ENCODE measurements around the gene PTPN1. TPM values are rescaled to one million over a fixed set of nuclear protein-coding genes. Genes with fewer than 3 reads are reported as not detected.
"Not testable (repeated sequence)": the region's sequence is repeated elsewhere in the genome, so short reads cannot be mapped to it uniquely, and the experiment has no call there.

The PTPN1 gene
- polyA plus RNA-seq (ENCODE audit: insufficient read length), result 32.1 TPM
- long read RNA-seq, donor 1, full-length matches to known transcripts, result 3 of 20 reads
- long read RNA-seq, donor 1, partial matches to known transcripts, result 17 of 20 reads
- long read RNA-seq, donor 1, other reads (novel, unspliced or antisense), result 0 of 20 reads
- long read RNA-seq, donor 2, partial matches to known transcripts, result 12 of 12 reads
- long read RNA-seq, donor 2, other reads (novel, unspliced or antisense), result 0 of 12 reads
- long read RNA-seq, donor 3, full-length matches to known transcripts, result 2 of 10 reads
- long read RNA-seq, donor 3, partial matches to known transcripts, result 8 of 10 reads
- long read RNA-seq, donor 3, other reads (novel, unspliced or antisense), result 0 of 10 reads
- long read RNA-seq, donor 4, result 0 reads
- long read RNA-seq, donor 5, full-length matches to known transcripts, result 7 of 13 reads
- long read RNA-seq, donor 5, partial matches to known transcripts, result 6 of 13 reads
- long read RNA-seq, donor 5, other reads (novel, unspliced or antisense), result 0 of 13 reads
- long read RNA-seq, donor 6, full-length matches to known transcripts, result 3 of 20 reads
- long read RNA-seq, donor 6, partial matches to known transcripts, result 17 of 20 reads
- long read RNA-seq, donor 6, other reads (novel, unspliced or antisense), result 0 of 20 reads
- long read RNA-seq, donor 7, partial matches to known transcripts, result 25 of 25 reads
- long read RNA-seq, donor 7, other reads (novel, unspliced or antisense), result 0 of 25 reads
- long read RNA-seq, donor 8, full-length matches to known transcripts, result 3 of 8 reads
- long read RNA-seq, donor 8, partial matches to known transcripts, result 5 of 8 reads
- long read RNA-seq, donor 8, other reads (novel, unspliced or antisense), result 0 of 8 reads

DNA sequence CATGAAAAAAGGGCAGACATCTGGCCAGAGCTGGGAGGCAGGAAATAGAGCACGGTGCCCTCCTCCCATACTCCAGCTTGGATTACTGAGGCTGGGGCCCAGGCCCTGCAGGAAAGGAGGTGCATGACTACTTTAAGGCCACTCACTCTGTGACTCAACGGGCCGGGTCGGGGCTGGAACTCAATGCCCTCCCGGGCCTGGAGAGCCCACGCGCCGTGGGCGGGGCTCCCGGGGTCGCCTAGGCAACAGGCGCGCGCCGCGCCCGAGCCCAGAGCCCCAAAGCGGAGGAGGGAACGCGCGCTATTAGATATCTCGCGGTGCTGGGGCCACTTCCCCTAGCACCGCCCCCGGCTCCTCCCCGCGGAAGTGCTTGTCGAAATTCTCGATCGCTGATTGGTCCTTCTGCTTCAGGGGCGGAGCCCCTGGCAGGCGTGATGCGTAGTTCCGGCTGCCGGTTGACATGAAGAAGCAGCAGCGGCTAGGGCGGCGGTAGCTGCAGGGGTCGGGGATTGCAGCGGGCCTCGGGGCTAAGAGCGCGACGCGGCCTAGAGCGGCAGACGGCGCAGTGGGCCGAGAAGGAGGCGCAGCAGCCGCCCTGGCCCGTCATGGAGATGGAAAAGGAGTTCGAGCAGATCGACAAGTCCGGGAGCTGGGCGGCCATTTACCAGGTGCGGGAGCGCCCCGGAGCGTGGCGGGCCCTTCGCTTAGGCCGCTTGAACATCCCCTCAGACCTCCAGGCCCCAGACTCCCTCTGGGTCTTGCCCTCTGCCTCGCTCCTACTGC is at the start of gene PTPN1:
PTPN1 (plus strand) TSS at position 461 of the 783 bp plus-strand sequence; CDS start at position 606, 145 bp downstream.
- peak; percentile 98 for DNase-seq

DNA sequence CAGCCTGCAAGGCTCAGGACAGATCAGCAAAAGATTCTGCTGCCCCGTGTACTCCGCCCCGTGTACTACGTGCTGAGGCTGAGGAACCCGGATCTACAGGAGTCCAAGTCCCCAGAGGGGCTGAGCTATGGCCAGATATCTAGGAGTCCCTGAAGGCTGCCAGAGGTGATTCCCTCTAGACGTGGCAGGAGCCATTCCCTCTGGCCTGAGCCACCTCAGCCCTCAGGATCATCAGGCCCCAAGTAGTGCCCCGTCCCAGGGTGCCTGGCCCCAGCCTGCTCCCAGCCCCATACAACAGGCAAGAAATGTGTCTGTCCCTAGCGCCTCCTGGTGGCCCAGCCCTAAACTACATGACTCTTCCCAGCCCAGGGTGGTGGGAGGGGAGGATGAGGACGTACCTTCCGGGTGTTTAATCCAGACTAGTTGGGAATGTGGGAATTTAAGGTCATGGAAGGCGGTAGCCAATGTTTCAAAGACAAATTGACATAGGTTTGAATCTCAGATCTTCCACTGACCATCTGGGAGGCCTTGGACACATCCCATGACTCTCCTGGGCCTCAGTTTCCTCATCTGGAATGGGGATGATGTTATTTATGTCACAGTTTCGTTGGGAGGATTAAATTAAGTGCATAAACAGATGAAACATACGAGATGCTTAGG is 49.4 kb upstream of the PTPN1 start:
- peak; percentile 79 for DNase-seq

DNA sequence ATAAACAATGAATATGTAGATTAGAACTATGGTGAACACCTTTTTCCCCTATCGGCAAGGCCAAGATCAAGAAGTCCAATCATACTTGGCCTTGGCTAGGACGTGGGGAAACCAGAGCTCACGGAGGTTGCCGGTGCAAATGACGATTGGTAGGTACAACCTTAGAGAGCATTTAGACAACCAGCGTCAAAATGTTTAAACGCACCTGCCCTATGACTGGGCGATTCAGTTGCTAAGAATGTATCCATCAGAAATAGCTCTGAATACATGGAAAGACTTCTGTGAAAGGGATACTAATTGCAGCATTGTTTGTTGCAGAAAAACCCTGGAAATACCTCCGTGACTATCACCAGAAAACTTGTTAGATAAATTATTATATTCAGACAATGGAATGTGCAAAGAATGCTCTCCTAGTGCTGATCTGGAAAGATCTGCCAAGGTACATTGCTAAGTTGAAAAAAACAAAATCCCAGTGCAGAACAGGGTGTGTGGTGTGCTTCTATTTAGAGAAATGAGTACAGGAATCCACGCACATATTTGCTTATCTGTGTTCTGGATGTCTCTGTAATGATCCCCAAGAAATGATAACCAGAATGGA is 48.0 kb upstream of the PTPN1 start:
- no peak for DNase-seq

- DNase-seq, result no peak
Observed at GRCh38 chr20:50464026-50464724, 46.0 kb upstream of the PTPN1 start.

DNA sequence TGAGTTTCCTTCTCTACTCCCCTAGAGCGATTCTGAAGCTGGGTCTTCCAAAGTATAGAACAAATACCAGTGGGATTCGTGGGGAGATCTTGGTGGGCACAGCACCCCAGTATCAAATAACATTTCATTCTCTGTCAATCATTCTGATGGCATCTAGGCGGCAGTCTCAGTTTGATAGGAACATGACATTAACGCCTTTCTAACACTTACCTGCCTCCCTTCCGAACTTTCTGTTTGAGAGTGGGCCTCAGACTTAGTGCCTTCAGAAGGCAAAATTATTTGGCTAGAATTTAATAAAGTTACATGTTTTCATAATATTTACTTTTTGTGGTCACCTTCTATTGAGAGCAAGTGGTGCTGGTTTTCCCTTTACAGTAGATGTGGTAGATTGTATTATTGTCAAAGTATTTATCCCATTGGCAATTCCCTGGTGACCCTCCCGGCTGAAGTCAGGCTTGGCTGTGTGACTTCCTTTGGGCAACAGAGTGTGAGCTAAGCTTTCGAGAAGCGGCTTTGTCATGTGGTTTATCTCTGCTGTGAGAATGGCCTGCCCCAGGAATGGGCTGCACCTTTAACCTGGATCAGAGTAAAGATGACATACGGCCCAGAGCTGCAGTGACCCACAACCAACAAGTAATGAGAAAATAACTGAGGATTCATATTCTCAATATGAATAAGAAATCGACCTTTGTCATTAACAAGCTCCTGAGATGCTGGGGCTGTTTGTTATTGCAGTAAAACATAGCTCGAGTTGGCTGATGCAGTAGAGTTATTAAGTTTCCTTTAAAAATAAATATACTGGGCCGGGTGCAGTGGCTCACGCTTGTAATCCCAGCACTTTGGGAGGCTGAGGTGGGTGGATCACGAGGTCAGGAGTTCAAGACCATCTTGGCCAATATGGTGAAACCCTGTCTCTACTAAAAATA is 45.2 kb upstream of the PTPN1 start:
- no peak for DNase-seq

DNA sequence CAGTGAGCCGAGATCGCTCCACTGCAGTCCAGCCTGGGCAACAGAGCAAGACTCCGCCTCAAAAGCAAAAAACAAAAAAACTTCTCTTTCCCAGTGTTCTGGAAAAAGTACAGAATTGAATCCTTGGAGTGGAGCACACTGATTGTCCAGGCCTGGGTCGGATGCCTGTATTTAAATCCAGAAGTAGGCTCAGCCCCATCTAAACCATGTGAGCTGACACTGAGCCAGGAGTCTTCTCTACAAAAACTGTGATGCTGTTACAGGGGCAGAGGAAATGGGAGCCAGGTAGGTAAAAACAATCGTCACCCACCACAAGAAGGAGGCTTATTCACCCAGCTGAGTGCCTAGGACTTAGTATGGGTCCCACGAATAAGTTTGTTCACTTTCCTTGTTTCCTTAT is 43.0 kb upstream of the PTPN1 start:
- DNase-seq, result no peak

DNA sequence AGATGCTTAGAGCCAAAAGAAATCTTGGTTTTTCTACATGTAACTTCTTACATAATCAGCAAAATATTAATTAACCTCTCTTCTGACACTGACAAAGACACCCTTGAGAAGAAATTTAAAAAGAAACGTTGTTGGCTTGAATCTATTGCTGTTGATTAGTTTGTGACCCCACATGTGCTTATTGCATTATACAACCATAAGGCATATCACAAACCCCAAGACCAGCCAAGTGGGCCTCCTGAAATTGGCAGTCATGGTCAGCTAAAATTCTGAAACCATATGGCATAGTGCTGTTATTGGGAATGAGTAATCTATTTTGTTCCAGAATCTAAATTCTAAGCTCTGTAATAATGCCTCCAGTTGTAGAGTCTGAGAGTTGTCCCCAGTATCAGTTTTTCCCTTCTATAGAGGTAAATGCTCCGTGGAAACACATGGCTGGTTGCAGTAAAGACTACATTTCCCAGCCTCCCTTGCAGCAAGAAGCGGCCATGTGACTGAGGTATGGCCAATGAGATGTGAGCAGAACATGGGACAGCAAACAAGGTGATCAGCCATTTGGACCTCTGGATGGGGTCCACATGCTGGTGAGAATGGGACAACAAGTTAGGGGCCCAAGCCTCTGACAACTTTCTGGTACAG is 42.3 kb upstream of the PTPN1 start:
- DNase-seq, result no peak

DNA sequence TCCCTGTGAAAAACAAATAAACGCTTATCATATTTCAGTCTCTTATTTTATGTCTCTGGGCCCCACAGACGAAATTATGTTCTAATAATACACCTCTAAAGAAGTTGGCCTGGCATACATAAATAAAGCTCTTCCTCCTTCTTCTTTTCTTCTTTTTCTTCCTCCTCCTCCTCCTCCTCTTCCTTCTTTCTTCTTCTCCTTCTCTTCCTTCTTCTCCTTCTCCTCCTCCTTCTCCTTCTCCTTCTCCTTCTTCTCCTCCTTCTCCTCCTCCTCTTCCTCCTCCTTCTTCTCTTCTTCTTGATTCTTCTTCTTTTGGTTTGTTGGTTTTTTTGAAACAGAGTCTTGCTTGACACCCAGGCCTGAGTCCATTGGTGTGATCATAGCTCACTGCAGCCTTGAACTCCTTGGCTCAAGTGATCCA is 41.8 kb upstream of the PTPN1 start:
- DNase-seq, result no peak

DNA sequence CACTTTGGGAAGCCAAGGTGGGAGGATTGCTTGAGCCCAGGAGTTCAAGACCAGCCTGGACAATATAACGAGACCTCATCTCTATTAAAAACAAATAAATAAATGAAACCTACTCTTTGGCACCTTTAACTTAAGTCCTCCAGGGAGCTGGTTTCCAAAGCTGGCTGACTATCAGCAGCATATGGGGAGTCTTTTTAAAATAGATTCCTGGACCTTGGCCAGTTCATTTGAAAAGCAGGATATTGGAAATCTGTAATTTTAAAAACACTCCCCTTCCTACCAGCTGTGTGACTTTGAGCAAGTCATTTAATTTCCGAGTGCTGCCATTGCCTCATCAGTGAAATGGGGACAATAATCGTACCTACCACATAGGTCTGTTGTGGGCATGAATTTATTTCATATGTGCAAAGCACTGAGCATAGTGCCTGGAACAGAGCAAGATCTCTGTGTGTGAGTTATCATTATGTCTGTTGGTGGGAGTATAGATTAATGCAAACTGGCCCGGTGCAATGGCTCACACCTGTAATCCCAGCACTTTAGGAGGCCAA is 40.9 kb upstream of the PTPN1 start:
- DNase-seq, result no peak

DNA sequence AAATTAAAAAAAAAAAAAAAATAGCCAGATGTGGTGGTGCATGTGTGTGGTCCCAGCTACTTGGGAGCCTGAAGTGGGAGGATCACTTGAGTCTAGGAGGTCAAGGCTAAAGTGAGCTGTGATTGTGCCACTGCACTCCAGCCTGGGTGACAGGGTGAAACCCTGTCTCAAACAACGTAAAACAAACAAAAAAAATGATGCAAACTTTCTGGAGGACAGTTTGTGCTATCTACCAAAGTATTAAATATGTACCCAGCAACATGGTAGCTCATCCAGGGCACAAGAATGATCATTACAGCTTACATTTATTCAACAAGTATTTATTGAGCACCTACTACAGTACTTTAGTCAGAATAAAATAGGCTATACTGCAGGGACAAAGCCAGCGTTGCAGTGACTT is 40.4 kb upstream of the PTPN1 start:
- no peak for DNase-seq

DNA sequence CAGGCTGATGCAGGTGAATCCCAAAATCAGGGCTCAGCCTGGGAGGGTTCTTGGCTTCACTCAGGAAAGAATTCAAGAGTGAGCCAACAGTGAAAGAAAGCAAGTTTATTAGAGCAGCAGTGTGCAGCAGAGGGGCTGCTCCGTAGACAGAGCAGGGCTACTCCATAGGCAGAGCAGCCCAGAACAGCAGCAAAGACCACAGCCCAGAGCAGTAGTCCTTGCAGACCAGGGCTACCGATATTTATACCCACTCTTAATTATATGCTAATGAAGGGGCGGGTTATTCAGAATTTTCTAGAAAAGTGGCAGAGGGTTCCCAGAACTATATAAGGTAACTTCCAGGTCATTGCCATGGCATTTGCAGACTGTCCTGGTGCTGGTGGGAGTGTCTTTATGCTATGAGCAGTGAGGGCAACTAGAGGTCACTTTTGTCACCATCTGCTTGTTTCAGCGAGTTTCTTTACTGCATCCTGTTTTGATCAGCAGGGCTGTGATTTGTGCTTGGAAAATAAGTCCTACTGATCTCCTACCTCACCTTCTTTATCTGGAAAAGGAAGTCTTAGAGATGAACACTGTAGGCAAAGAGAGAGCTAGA is 39.8 kb upstream of the PTPN1 start:
- DNase-seq, result no peak

- DNase-seq, result no peak
Observed at GRCh38 chr20:50471231-50471630, 39.0 kb upstream of the PTPN1 start.

DNA sequence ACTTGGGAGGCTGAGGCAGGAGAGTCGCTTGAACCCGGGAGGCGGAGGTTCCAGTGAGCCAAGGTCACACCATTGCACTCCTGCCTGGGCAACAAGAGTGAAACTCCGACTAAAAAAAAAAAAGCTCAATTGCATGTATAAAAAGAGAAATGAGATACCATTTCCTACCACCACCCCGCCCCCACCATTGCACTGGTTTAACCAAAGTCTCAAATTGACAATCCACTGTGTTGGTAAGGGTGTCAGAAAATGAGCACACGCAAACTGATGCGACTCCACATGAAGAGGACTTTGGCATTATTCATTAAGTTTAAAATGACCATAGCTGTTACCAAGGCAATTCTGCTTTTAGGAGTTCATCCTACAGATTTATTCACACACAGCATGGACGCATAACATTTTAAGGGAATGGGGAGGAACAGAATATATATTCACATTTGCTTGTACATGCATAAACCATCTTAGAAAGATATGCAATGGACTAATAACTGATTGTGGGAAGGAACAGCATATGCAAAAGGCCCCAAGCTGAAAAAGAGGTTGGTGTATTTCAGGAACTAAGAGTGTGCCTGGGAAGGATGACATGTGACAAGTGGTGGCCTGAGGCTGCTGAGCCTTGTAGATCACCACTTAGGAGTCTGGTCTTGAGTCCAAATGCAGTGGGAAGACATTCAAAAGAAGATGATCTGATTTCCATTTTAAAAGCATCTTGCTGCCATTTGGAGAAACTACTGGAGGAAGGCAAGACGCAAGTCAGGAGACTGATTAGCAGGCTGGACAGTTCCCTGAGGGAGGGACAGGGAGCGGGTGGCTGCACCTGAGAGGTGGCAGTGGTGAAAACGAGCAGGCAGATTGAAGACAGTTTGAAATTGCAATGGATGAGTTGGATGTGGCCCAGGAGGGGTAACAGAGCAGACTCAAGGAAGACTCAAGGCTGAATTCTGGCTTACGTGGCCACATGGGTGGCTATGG is 37.2 kb upstream of the PTPN1 start:
- DNase-seq, result no peak

DNA sequence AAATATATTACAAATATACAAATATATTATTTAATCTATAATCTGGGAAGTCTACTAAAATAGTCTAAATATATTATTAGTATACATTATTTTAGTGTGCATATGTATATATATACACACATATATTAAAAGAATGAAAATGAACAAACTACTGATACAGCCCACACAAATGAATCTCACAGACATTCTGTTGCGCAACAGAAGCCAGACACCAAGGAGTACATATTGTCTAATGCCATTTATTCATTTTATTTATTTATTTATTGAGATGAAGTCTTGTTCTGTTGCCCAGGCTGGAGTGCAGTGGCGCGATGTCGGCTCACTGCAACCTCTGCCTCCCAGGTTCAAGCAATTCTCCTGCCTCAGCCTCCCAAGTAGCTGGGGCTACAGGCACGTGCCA is 35.8 kb upstream of the PTPN1 start:
- DNase-seq, result not testable (repeated sequence)

- DNase-seq, result no peak
Observed at GRCh38 chr20:50475681-50476292, 34.4 kb upstream of the PTPN1 start.

- DNase-seq, result no peak
Observed at GRCh38 chr20:50477239-50477872, 32.8 kb upstream of the PTPN1 start.
